NCI-H2081 treated with DMSO at 0.1 percent for 48 hours (cell line): ENCODE measurements around the gene ADCY9.

ENCODE experiments used
- DNase-seq: peaks from one replicate; lab custom pipeline; 2025; lab: John Stamatoyannopoulos, UW

The ADCY9 gene

DNA sequence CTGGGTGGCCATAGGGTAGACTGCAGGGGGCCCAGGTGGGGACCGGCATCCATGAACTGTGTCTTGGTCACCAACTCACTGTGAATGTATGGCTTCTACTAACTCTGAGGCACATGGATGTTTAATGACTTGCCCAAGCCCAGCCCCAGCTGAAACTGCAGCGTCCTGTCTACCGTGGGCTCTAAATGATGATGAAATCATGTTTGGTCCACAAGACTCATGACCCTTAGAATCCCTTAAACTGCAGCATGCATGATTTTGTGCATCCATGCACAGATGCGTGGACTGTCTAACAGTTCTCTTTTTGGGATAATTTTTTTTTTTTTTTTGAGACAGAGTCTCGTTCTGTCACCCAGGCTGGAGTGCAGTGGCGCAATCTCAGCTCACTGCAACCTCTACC lies 203.3 kb downstream of the ADCY9 start:
- no peak for DNase-seq
